Left ventricle myocardium inferior (tissue), 1 donor: ENCODE data around the gene PSTPIP1. TPM values are rescaled to one million over a fixed set of nuclear protein-coding genes. Genes with fewer than 3 reads are reported as not detected.

ENCODE experiments used
- DNase-seq: peaks from one replicate; pipeline ENCODE4 v3.0.0-alpha.2; 2020
- H3K27ac ChIP-seq: fragments of 200-600 bp; replicated peaks from 2 replicates; pipeline ENCODE4 v1.8.0; 2021
- H3K27me3 ChIP-seq: fragments of 200-600 bp; 2 replicates; pipeline ENCODE4 v1.8.0; 2021; ENCODE audit warnings: low read depth
- H3K36me3 ChIP-seq: fragments of 200-600 bp; 2 replicates; pipeline ENCODE4 v1.8.0; 2021
- H3K4me1 ChIP-seq: fragments of 200-600 bp; 2 replicates; pipeline ENCODE4 v1.8.0; 2021
- H3K4me3 ChIP-seq: fragments of 200-600 bp; 2 replicates; pipeline ENCODE4 v1.8.0; 2021; ENCODE audit warnings: mild to moderate bottlenecking, moderate library complexity
- H3K9me3 ChIP-seq: fragments of 200-600 bp; replicated peaks from 2 replicates; pipeline ENCODE4 v1.8.0; 2021
- CTCF ChIP-seq: fragments of 200-600 bp; IDR thresholded peaks from 2 replicates; pipeline ENCODE4 v1.8.0; 2021; ENCODE audit warnings: antibody characterized with exemption, mild to moderate bottlenecking, borderline replicate concordance
- intact Hi-C: fragments of 100-400 bp; cut with micrococcal nuclease; formaldehyde crosslinking; loops from one replicate; pipeline ENCODE4 v1.11.0; 2022
- total RNA-seq: library from RNA; stranded (reverse); fragmentation: NEBNext Ultra II Directional; extraction: Animal tissue kit (Norgen Biotek cat#: 25700); gene quantifications from one replicate; pipeline ENCODE4 v1.2.1, GENCODE V29; 2021
- donor health status: DM: no; HTN: yes; CAD: no; lungs with severe emphysema.

The PSTPIP1 gene
- total RNA-seq, 1 donor from 2014 or later = 3.5 TPM

GRCh38 chr15:76967067-76967466, 27.9 kb upstream of the PSTPIP1 start:
- DNase-seq = no peak
- no peak overlapping the region for H3K4me3 ChIP-seq
- H3K27ac ChIP-seq = no peak overlapping the region
- no peaks in the 10 kb centered on the region for H3K9me3 ChIP-seq
- intact Hi-C loops = no loop called here
- TF ChIP-seq CTCF = no peak
- no peaks in the 10 kb centered on the region for H3K27me3 ChIP-seq
- H3K36me3 ChIP-seq = no peaks in the 10 kb centered on the region
- peaks cover 23% of the 10 kb centered on the region for H3K4me1 ChIP-seq

GRCh38 chr15:76968306-76968705, 26.6 kb upstream of the PSTPIP1 start:
- intact Hi-C loops = no loop called here
- Histone ChIP-seq H3K4me1 (peaks cover 32% of the 10 kb centered on the region), H3K27ac (no peak overlapping the region), H3K36me3 (no peaks in the 10 kb centered on the region), H3K4me3 (no peak overlapping the region), H3K27me3 (no peaks in the 10 kb centered on the region), H3K9me3 (no peaks in the 10 kb centered on the region)
- no peak for TF ChIP-seq CTCF
- no peak for DNase-seq

GRCh38 chr15:76972389-76973361, 22.3 kb upstream of the PSTPIP1 start:
- no peak for DNase-seq
- Histone ChIP-seq H3K9me3 (no peaks in the 10 kb centered on the region), H3K36me3 (no peaks in the 10 kb centered on the region), H3K27ac (peak overlapping the region; percentile 67), H3K4me3 (peak overlapping the region; percentile 53), H3K4me1 (peaks cover 21% of the 10 kb centered on the region), H3K27me3 (no peaks in the 10 kb centered on the region)
- intact Hi-C loops = no loop called here
- no peak for TF ChIP-seq CTCF

GRCh38 chr15:76973362-76973743, 21.6 kb upstream of the PSTPIP1 start:
- H3K4me3 ChIP-seq = peak overlapping the region; percentile 53
- H3K9me3 ChIP-seq = peaks cover 4% of the 10 kb centered on the region
- H3K27ac ChIP-seq = peak overlapping the region; percentile 67
- H3K27me3 ChIP-seq = no peaks in the 10 kb centered on the region
- peak; percentile 60 for TF ChIP-seq CTCF
- intact Hi-C loops = no loop called here
- H3K36me3 ChIP-seq = no peaks in the 10 kb centered on the region
- H3K4me1 ChIP-seq = peaks cover 21% of the 10 kb centered on the region
- DNase-seq = no peak

- Histone ChIP-seq H3K4me3 (no peak overlapping the region), H3K4me1 (peaks cover 21% of the 10 kb centered on the region), H3K27ac (no peak overlapping the region), H3K9me3 (peaks cover 8% of the 10 kb centered on the region), H3K27me3 (no peaks in the 10 kb centered on the region), H3K36me3 (no peaks in the 10 kb centered on the region)
- no peak for TF ChIP-seq CTCF
- DNase-seq = no peak
- intact Hi-C loops = no loop called here
These were observed 21.0 kb upstream of the PSTPIP1 start for GRCh38 chr15:76973906-76974305.
